Measurements from ENCODE around the gene ALDH18A1. TPM values are rescaled to one million over a fixed set of nuclear protein-coding genes. Genes with fewer than 3 reads are reported as not detected.

The ALDH18A1 gene
- total RNA-seq, 1 donor from 2014 or later: 122 TPM

DNA sequence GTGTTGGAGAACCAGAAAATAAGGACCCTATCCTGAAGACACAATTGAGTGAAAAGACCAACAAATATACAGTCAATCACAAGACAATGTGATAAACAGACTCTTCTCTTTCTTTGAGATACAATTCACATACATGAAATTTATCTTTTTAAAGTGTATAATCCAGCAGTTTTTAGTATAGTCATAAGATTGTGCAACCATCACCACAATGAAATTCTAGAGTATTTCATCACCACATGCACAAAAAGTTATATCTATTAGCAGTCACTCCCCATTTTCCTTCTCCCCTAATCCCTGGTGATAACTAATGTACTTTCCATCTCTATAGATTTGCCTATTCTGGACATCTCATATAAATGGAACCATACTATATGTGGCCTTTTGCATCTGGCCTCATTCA lies 87.1 kb downstream of the ALDH18A1 start:
- no peaks in the 10 kb centered on the region for H3K4me1 Mint-ChIP-seq (ENCODE audit: low read depth)
- H3K27ac Mint-ChIP-seq: no peak overlapping the region
- H3K9me3 Mint-ChIP-seq: no peaks in the 10 kb centered on the region
- intact Hi-C loops (cut with micrococcal nuclease): loop anchor here (10.0 kb wide), 2 partner anchors 325 to 475 kb away; partner anchors contain the start of gene CCNJ
- H3K4me3 Mint-ChIP-seq: no peak overlapping the region
- H3K36me3 Mint-ChIP-seq (ENCODE audit: low read depth): no peaks in the 10 kb centered on the region
- H3K27me3 Mint-ChIP-seq (ENCODE audit: insufficient read depth): peaks cover 13% of the 10 kb centered on the region
- DNase-seq (ENCODE audit: low spot score): no peak

GRCh38 chr10:95567903-95568630 lies 88.4 kb downstream of the ALDH18A1 start:
- H3K4me1 Mint-ChIP-seq (ENCODE audit: low read depth): no peaks in the 10 kb centered on the region
- H3K27ac Mint-ChIP-seq: no peak overlapping the region
- no peaks in the 10 kb centered on the region for H3K9me3 Mint-ChIP-seq
- no peaks in the 10 kb centered on the region for H3K36me3 Mint-ChIP-seq (ENCODE audit: low read depth)
- peaks cover 13% of the 10 kb centered on the region for H3K27me3 Mint-ChIP-seq (ENCODE audit: insufficient read depth)
- DNase-seq (ENCODE audit: low spot score): no peak
- no peak overlapping the region for H3K4me3 Mint-ChIP-seq
- intact Hi-C loops (cut with micrococcal nuclease): loop anchor here (10.0 kb wide), 2 partner anchors 323 to 477 kb away; partner anchors contain the start of gene CCNJ

- no peak overlapping the region for H3K4me3 Mint-ChIP-seq
- intact Hi-C loops (cut with micrococcal nuclease): loop anchor here (10.0 kb wide), 2 partner anchors 321 to 479 kb away; partner anchors contain the start of gene CCNJ
- no peaks in the 10 kb centered on the region for H3K9me3 Mint-ChIP-seq
- H3K4me1 Mint-ChIP-seq (ENCODE audit: low read depth): no peaks in the 10 kb centered on the region
- H3K27ac Mint-ChIP-seq: no peak overlapping the region
- H3K36me3 Mint-ChIP-seq (ENCODE audit: low read depth): no peaks in the 10 kb centered on the region
- DNase-seq (ENCODE audit: low spot score): no peak
- H3K27me3 Mint-ChIP-seq (ENCODE audit: insufficient read depth): peaks cover 17% of the 10 kb centered on the region
Measured at GRCh38 chr10:95566136-95566535, 90.4 kb downstream of the ALDH18A1 start.

GRCh38 chr10:95565336-95565735 lies 91.2 kb downstream of the ALDH18A1 start:
- no peak overlapping the region for H3K27ac Mint-ChIP-seq
- intact Hi-C loops (cut with micrococcal nuclease): loop anchor here (10.0 kb wide), 2 partner anchors 321 to 479 kb away; partner anchors contain the start of gene CCNJ
- H3K36me3 Mint-ChIP-seq (ENCODE audit: low read depth): no peaks in the 10 kb centered on the region
- DNase-seq (ENCODE audit: low spot score): no peak
- H3K27me3 Mint-ChIP-seq (ENCODE audit: insufficient read depth): peaks cover 17% of the 10 kb centered on the region
- H3K9me3 Mint-ChIP-seq: no peaks in the 10 kb centered on the region
- H3K4me1 Mint-ChIP-seq (ENCODE audit: low read depth): peaks cover 6% of the 10 kb centered on the region
- no peak overlapping the region for H3K4me3 Mint-ChIP-seq

DNA sequence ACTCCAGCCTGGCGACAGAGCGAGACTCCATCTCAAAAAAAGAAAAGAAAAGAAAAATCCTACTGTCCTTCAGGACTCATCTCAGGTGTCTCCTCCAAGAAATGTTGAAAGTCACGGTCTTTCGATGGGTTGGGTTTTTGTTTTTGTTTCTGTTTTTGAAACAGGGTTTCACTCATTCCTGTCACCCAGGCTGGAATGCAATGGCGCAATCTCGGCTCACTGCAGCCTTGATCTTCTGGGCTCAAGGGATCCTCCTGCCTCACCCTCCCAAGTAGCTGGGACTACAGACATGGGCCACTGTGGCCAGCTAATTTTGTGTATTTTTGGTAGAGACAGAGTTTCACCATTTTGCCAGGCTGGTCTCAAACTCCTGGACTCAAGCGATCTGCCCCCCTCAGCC lies 92.2 kb downstream of the ALDH18A1 start:
- Mint-ChIP-seq H3K9me3 (no peaks in the 10 kb centered on the region), H3K27me3 (ENCODE audit: insufficient read depth) (peaks cover 24% of the 10 kb centered on the region), H3K36me3 (ENCODE audit: low read depth) (no peaks in the 10 kb centered on the region), H3K4me3 (no peak overlapping the region), H3K4me1 (ENCODE audit: low read depth) (peaks cover 15% of the 10 kb centered on the region), H3K27ac (no peak overlapping the region)
- DNase-seq (ENCODE audit: low spot score): no peak
- intact Hi-C loops (cut with micrococcal nuclease): loop anchor here (10.0 kb wide), 2 partner anchors 319 to 481 kb away; partner anchors contain the start of gene CCNJ

DNA sequence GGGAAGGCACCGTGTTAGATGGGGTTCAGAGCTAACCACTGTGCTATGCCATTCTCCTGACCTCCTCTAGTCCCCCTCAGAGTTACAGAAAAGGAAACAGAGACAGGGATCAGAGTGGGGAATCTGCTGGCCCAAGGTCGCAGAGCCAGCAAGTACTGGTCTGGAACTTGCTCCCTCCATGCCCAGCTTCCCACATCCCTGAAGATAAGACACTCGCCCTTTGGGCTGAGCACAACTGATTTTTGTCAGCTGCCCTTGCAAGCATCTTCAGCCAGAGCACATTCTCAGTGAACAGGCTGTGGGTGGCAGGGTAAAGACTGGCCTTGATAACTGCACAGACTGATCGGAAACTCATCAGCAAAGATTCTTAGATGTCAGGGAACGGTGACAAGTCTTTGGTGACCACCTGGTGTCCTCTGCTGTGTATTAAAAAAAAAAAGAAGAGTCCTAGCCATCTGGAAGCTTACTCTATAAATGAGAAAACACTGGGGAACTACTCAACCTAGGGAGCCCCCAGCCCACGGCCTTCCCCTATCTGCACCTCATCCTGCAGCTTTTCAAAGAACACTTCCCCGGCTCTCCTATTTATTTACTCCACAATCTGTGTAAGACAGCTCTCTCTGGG lies 94.1 kb downstream of the ALDH18A1 start:
- intact Hi-C loops (cut with micrococcal nuclease): loop anchor here (10.0 kb wide), 2 partner anchors 318 to 482 kb away; partner anchors contain the start of gene CCNJ
- Mint-ChIP-seq H3K4me3 (peak overlapping the region; percentile 23), H3K27me3 (ENCODE audit: insufficient read depth) (peaks cover 37% of the 10 kb centered on the region), H3K9me3 (no peaks in the 10 kb centered on the region), H3K36me3 (ENCODE audit: low read depth) (no peaks in the 10 kb centered on the region), H3K27ac (no peak overlapping the region), H3K4me1 (ENCODE audit: low read depth) (peaks cover 15% of the 10 kb centered on the region)
- DNase-seq (ENCODE audit: low spot score): no peak

GRCh38 chr10:95561864-95562177 lies 94.7 kb downstream of the ALDH18A1 start:
- Mint-ChIP-seq H3K36me3 (ENCODE audit: low read depth) (no peaks in the 10 kb centered on the region), H3K27ac (no peak overlapping the region), H3K9me3 (no peaks in the 10 kb centered on the region), H3K4me3 (peak overlapping the region; percentile 82), H3K27me3 (ENCODE audit: insufficient read depth) (peaks cover 39% of the 10 kb centered on the region), H3K4me1 (ENCODE audit: low read depth) (peaks cover 15% of the 10 kb centered on the region)
- intact Hi-C loops (cut with micrococcal nuclease): loop anchor here (1.0 to 10.0 kb wide), 7 partner anchors 33 to 1199 kb away; partner anchors contain the start of genes ALDH18A1, CCNJ, NOC3L and TM9SF3
- no peak for DNase-seq (ENCODE audit: low spot score)

DNA sequence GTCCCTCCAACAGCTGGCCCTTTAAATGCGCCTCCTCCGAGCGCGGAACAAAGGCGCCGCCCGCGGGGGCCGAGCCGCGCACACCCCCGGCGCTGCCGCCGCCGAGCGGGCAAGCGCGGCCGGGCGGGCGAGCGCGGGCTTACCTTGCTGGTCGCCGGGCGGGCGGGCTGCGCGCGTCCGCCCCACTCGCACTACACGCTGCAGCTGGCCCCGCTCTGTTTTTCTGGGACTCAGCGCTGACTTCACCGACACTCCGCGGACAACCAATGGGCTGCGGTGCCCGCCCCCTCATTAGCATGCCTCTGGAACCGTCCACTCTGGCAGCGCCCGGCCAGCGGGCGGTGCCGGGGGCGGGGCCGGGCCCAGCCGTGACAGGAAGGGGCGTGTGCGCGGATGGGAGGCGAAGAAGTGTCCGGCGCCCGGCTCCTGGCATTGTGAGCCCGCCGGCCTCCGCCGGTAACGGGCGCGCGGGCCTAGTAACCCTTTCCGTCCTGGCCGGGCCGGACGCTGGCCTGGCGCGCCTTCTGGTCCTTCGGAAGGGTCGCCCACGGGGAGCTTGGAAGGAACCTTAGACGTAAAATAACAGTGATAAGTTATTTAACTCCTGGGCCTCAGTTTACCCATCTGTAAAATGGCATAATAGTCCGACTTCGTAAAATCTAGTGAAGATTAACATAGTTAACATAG lies 95.2 kb downstream of the ALDH18A1 start, which contains the start of gene SORBS1:
Gene SORBS1 (minus strand): TSS at position 195 of the 687 bp plus-strand sequence. CDS start 120,236 bp downstream, outside the sequence.
- Mint-ChIP-seq H3K27me3 (ENCODE audit: insufficient read depth) (peaks cover 39% of the 10 kb centered on the region), H3K36me3 (ENCODE audit: low read depth) (no peaks in the 10 kb centered on the region), H3K4me3 (peak within 1 kb of the TSS; percentile 94), H3K27ac (peak within 1 kb of the TSS; percentile 77), H3K4me1 (ENCODE audit: low read depth) (peaks cover 15% of the 10 kb centered on the region), H3K9me3 (no peaks in the 10 kb centered on the region)
- peak; percentile 90 for DNase-seq (ENCODE audit: low spot score)
- intact Hi-C loops (cut with micrococcal nuclease): loop anchor here (1.0 to 10.0 kb wide), 7 partner anchors 33 to 1199 kb away; partner anchors contain the start of genes ALDH18A1, CCNJ, NOC3L and TM9SF3

- Mint-ChIP-seq H3K27me3 (ENCODE audit: insufficient read depth) (peaks cover 42% of the 10 kb centered on the region), H3K9me3 (no peaks in the 10 kb centered on the region), H3K4me3 (peak overlapping the region; percentile 94), H3K27ac (peak overlapping the region; percentile 77), H3K36me3 (ENCODE audit: low read depth) (no peaks in the 10 kb centered on the region), H3K4me1 (ENCODE audit: low read depth) (peaks cover 15% of the 10 kb centered on the region)
- peak; percentile 40 for DNase-seq (ENCODE audit: low spot score)
- intact Hi-C loops (cut with micrococcal nuclease): loop anchor here (1.0 to 10.0 kb wide), 7 partner anchors 32 to 1198 kb away; partner anchors contain the start of genes ALDH18A1, CCNJ, NOC3L and TM9SF3
Measured at GRCh38 chr10:95560278-95561176, 96.0 kb downstream of the ALDH18A1 start.

- no peak overlapping the region for H3K27ac Mint-ChIP-seq
- peaks cover 15% of the 10 kb centered on the region for H3K4me1 Mint-ChIP-seq (ENCODE audit: low read depth)
- no peaks in the 10 kb centered on the region for H3K9me3 Mint-ChIP-seq
- peaks cover 42% of the 10 kb centered on the region for H3K27me3 Mint-ChIP-seq (ENCODE audit: insufficient read depth)
- intact Hi-C loops (cut with micrococcal nuclease): loop anchor here (2.0 to 10.0 kb wide), 5 partner anchors 31 to 1197 kb away; partner anchors contain the start of genes CCNJ, NOC3L and TM9SF3
- no peaks in the 10 kb centered on the region for H3K36me3 Mint-ChIP-seq (ENCODE audit: low read depth)
- no peak for DNase-seq (ENCODE audit: low spot score)
- peak overlapping the region; percentile 94 for H3K4me3 Mint-ChIP-seq
Measured at GRCh38 chr10:95559896-95560277, 96.6 kb downstream of the ALDH18A1 start.

DNA sequence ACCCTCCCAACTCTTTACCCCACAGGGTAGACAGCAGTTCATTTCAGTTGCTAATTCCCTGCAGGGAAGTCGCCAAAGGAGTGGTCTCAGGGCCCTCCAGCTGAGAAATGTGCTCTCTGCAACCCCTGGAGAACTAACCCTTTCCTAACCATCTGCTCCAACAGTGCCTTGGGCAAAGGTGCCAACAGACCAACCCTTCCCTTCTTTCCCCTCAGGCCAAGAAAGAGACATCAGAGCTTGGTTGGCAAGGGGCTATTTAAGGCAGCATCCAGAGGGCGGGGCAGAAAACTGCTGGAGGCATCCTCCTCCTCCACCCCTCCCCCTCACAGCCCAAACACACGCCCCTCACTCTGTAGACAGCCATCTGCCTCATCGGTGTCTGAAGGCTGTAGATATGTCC lies 97.0 kb downstream of the ALDH18A1 start:
- intact Hi-C loops (cut with micrococcal nuclease): no loop called here
- Mint-ChIP-seq H3K4me3 (peak overlapping the region; percentile 73), H3K27me3 (ENCODE audit: insufficient read depth) (peaks cover 42% of the 10 kb centered on the region), H3K27ac (no peak overlapping the region), H3K9me3 (no peaks in the 10 kb centered on the region), H3K36me3 (ENCODE audit: low read depth) (no peaks in the 10 kb centered on the region), H3K4me1 (ENCODE audit: low read depth) (peaks cover 15% of the 10 kb centered on the region)
- no peak for DNase-seq (ENCODE audit: low spot score)

All from activated T-helper 1 cell treated with anti-CD3 and anti-CD28 coated beads, Interleukin-12 subunit alpha, Interleukin-12 subunit beta, Interleukin-2, Interleukin-4 antibody, amounts not matched to agents 30 ng/mL and 10 ng/mL and 1 ng/mL, durations not matched to agents 14 hours and 24 hours and 36 hours (primary cell).